ENCODE data around the gene CCNK.

DNA sequence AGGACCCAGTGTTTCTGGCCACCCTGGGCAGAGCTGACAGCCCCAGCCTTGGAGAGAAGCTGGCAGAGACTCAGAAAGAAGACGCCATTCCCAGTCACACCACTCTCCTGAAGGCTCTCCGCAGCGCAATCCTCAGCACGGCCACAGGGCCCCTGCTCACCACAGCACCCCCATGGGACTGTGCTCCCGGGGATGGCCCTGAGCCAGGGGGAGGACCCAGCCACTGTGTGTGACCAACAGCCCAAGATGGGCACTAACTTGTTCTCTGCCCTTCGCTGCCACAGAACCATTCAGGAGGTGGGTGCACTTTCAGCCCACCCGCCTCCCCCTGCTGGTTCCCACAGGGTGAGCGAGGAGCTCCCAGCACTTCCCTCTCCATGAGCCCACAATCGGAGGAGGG, 57.1 kb downstream of the CCNK start:
- TF ChIP-seq, protein P1, sequence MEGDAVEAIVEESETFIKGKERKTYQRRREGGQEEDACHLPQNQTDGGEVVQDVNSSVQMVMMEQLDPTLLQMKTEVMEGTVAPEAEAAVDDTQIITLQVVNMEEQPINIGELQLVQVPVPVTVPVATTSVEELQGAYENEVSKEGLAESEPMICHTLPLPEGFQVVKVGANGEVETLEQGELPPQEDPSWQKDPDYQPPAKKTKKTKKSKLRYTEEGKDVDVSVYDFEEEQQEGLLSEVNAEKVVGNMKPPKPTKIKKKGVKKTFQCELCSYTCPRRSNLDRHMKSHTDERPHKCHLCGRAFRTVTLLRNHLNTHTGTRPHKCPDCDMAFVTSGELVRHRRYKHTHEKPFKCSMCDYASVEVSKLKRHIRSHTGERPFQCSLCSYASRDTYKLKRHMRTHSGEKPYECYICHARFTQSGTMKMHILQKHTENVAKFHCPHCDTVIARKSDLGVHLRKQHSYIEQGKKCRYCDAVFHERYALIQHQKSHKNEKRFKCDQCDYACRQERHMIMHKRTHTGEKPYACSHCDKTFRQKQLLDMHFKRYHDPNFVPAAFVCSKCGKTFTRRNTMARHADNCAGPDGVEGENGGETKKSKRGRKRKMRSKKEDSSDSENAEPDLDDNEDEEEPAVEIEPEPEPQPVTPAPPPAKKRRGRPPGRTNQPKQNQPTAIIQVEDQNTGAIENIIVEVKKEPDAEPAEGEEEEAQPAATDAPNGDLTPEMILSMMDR (conservative IDR thresholded peaks at IDR 0.05), result no peak
- TF ChIP-seq EZH2 (IDR thresholded peaks at IDR 0.05; ENCODE audit: low read depth), result no peak
